Suprapubic skin (tissue), 4 donors: ENCODE data around the gene MGAT4C. TPM values are rescaled to one million over a fixed set of nuclear protein-coding genes. Genes with fewer than 3 reads are reported as not detected.

Experiments
- DNase-seq, 2 donors: peaks; one replicate each; pipeline ENCODE4 v3.0.0-alpha.2; 2019; ENCODE audit warnings: low spot score in 2 of 2
- H3K27ac ChIP-seq: fragments of 200-600 bp; sonication (generic); one replicate; pipeline ENCODE4 v1.5.1; 2019
- H3K27me3 ChIP-seq: fragments of 200-600 bp; sonication (generic); one replicate; pipeline ENCODE4 v1.5.1; 2019
- H3K36me3 ChIP-seq: fragments of 200-600 bp; sonication (generic); one replicate; pipeline ENCODE4 v1.5.1; 2019
- H3K4me1 ChIP-seq: fragments of 200-600 bp; sonication (generic); one replicate; pipeline ENCODE4 v1.5.1; 2019
- H3K4me3 ChIP-seq: fragments of 200-600 bp; sonication (generic); one replicate; pipeline ENCODE4 v1.5.1; 2019; ENCODE audit warnings: mild to moderate bottlenecking
- H3K9me3 ChIP-seq: fragments of 200-600 bp; sonication (generic); one replicate; pipeline ENCODE4 v1.5.1; 2019
- EP300 ChIP-seq: sonication (generic); formaldehyde crosslinking; IDR thresholded peaks from one replicate; pipeline ENCODE4 v1.6.1; 2017; ENCODE audit warnings: antibody characterized with exemption
- POLR2A ChIP-seq, 2 donors: fragments of 450-650 bp; IDR thresholded peaks; one replicate each; pipeline ENCODE4 v1.6.1; 2017; ENCODE audit warnings: antibody characterized with exemption in 2 of 2, mild to moderate bottlenecking in 2 of 2, moderate library complexity in 2 of 2
- POLR2AphosphoS5 ChIP-seq, 3 donors: sonication (generic); formaldehyde crosslinking; IDR thresholded peaks; one replicate each; pipeline ENCODE4 v1.6.1; 2017; ENCODE audit warnings: antibody characterized with exemption in 3 of 3
- WGBS: methylation state at CpG from one replicate; pipeline ENCODE4 v1.1.5; 2018; 5-methylcytosine and 5-hydroxymethylcytosine counted together
- total RNA-seq, 4 donors: library from RNA; depleted of rRNA; stranded (reverse); fragments of >200 nt; gene quantifications; one replicate each; pipeline ENCODE4 v1.1.0, GENCODE V29; 2016
- TF ChIP-seq, protein P1 (sequence below), 2 donors: fragments of 200-600 bp in 1 of 2; fragments of 450-650 bp in 1 of 2; sonication (generic) in 1 of 2; IDR thresholded peaks; one replicate each; pipeline ENCODE4 v1.5.1; 2016 to 2019; ENCODE audit warnings: antibody characterized with exemption in 2 of 2, mild to moderate bottlenecking in 1 of 2, moderate library complexity in 1 of 2

MGAT4C gene
- total RNA-seq, 4 donors from 2014 or later: under 0.01 to 0.55 (median 0.26) TPM; not detected in 1

- Histone ChIP-seq H3K27ac (no peak overlapping the region), H3K36me3 (no peaks in the 10 kb centered on the region), H3K9me3 (no peaks in the 10 kb centered on the region), H3K27me3 (peaks cover 3% of the 10 kb centered on the region), H3K4me3 (no peak overlapping the region), H3K4me1 (peaks cover 15% of the 10 kb centered on the region)
- TF ChIP-seq POLR2AphosphoS5 (IDR thresholded peaks at IDR 0.05) (no peak), EP300 (no peak), POLR2A (IDR thresholded peaks at IDR 0.05) (no peak)
- TF ChIP-seq, protein P1, sequence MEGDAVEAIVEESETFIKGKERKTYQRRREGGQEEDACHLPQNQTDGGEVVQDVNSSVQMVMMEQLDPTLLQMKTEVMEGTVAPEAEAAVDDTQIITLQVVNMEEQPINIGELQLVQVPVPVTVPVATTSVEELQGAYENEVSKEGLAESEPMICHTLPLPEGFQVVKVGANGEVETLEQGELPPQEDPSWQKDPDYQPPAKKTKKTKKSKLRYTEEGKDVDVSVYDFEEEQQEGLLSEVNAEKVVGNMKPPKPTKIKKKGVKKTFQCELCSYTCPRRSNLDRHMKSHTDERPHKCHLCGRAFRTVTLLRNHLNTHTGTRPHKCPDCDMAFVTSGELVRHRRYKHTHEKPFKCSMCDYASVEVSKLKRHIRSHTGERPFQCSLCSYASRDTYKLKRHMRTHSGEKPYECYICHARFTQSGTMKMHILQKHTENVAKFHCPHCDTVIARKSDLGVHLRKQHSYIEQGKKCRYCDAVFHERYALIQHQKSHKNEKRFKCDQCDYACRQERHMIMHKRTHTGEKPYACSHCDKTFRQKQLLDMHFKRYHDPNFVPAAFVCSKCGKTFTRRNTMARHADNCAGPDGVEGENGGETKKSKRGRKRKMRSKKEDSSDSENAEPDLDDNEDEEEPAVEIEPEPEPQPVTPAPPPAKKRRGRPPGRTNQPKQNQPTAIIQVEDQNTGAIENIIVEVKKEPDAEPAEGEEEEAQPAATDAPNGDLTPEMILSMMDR (IDR thresholded peaks at IDR 0.05): no peak
- WGBS: 69% methylated on average over 1 of the region's 1 CpG
- DNase-seq: no peak
These were observed 5.0 kb upstream of the MGAT4C start for GRCh38 chr12:86261142-86261541.

DNA sequence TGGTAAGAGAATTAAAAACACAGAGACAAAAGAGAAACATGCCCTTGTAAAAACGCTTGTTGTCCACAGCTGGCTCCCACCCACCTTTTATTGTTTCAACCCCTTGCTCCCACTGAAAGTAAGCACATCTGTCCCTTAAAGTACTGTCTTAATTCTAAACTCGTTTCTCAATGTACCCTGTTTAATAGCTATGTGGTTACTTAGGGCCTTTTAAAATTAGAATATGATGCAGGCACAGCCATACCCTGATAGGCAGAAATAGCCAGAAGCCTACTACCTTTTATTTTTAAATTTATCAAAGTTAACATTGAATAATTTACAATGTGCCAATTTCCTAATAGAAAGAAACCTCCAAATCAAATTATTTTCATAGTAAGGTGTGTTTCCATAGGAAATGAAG, 4.0 kb upstream of the MGAT4C start:
- no peak for DNase-seq
- H3K27ac ChIP-seq: no peak overlapping the region
- H3K9me3 ChIP-seq: no peaks in the 10 kb centered on the region
- H3K27me3 ChIP-seq: peaks cover 3% of the 10 kb centered on the region
- TF ChIP-seq POLR2A (IDR thresholded peaks at IDR 0.05): no peak
- TF ChIP-seq, protein P1 (IDR thresholded peaks at IDR 0.05): no peak
- TF ChIP-seq POLR2AphosphoS5 (IDR thresholded peaks at IDR 0.05): no peak
- no peak for TF ChIP-seq EP300
- peaks cover 9% of the 10 kb centered on the region for H3K4me1 ChIP-seq
- H3K4me3 ChIP-seq: no peak overlapping the region
- WGBS: 53% methylated on average over 2 of the region's 2 CpGs
- H3K36me3 ChIP-seq: no peaks in the 10 kb centered on the region

DNA sequence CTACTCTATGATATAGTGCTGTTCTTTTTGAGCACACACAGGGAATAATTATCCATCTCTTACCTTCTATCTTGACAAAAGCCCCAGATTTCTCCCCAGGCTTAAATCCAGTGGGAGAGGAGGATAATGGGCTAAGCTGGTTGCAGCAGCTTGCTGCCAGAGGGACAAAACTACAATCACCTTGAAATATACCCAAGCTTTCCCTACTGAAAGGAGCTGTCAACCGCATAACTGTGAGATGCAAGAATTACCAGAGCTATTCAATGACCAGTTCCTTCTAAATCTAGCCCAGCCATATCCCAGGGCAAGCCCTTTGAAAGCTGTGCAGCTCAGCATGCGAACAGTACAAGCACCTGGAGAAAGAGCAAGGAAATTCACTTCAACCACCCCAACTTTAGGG, 943 bp upstream of the MGAT4C start:
- no peaks in the 10 kb centered on the region for H3K27me3 ChIP-seq
- TF ChIP-seq EP300 (no peak), POLR2AphosphoS5 (IDR thresholded peaks at IDR 0.05) (no peak), POLR2A (IDR thresholded peaks at IDR 0.05) (no peak)
- TF ChIP-seq, protein P1 (IDR thresholded peaks at IDR 0.05): no peak
- H3K4me1 ChIP-seq: no peaks in the 10 kb centered on the region
- 64% methylated on average over 2 of the region's 2 CpGs for WGBS
- no peak for DNase-seq
- no peaks in the 10 kb centered on the region for H3K9me3 ChIP-seq
- no peak overlapping the region for H3K4me3 ChIP-seq
- no peaks in the 10 kb centered on the region for H3K36me3 ChIP-seq
- no peak overlapping the region for H3K27ac ChIP-seq

GRCh38 chr12:86254399-86255107, 1.6 kb downstream of the MGAT4C start:
- Histone ChIP-seq H3K27ac (no peak overlapping the region), H3K27me3 (no peaks in the 10 kb centered on the region), H3K36me3 (no peaks in the 10 kb centered on the region), H3K9me3 (no peaks in the 10 kb centered on the region), H3K4me1 (no peaks in the 10 kb centered on the region), H3K4me3 (no peak overlapping the region)
- no peak for TF ChIP-seq POLR2AphosphoS5 (IDR thresholded peaks at IDR 0.05)
- no peak for TF ChIP-seq POLR2A (IDR thresholded peaks at IDR 0.05)
- TF ChIP-seq EP300: no peak
- TF ChIP-seq, protein P1 (IDR thresholded peaks at IDR 0.05): no peak
- WGBS: 47% methylated on average over 4 of the region's 4 CpGs
- no peak for DNase-seq

DNA sequence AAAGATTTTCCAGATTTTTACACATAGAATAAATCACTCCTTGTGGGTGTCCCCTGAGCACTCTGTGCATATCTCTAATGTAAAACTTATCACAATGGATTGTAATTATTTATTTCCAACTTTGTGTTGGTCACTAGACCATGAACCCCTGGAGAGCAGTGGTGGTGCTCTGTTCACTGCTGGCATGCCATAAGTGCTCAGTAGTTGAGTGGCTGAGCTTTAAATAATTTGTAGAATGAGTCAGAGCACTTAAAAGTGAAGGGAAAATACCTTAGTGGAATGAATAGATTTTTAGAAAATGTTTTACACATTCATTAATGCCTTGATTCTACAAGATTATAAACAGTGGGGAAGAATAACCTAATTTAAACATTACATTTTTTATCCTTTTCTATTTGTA, 6.3 kb downstream of the MGAT4C start:
- no peak overlapping the region for H3K4me3 ChIP-seq
- H3K27ac ChIP-seq: no peak overlapping the region
- DNase-seq: no peak
- no peaks in the 10 kb centered on the region for H3K4me1 ChIP-seq
- no peaks in the 10 kb centered on the region for H3K36me3 ChIP-seq
- TF ChIP-seq POLR2AphosphoS5 (IDR thresholded peaks at IDR 0.05): no peak
- TF ChIP-seq EP300: no peak
- TF ChIP-seq POLR2A (IDR thresholded peaks at IDR 0.05): no peak
- TF ChIP-seq, protein P1 (IDR thresholded peaks at IDR 0.05): no peak
- no peaks in the 10 kb centered on the region for H3K27me3 ChIP-seq
- H3K9me3 ChIP-seq: no peaks in the 10 kb centered on the region
